Loucy (cell line): ENCODE measurements around the gene ZFP91.
"Not testable (repeated sequence)": the region's sequence is repeated elsewhere in the genome, so short reads cannot be mapped to it uniquely, and the experiment has no call there.

ENCODE experiments used
- H2AFZ ChIP-seq: fragments of 200-600 bp; sonication (generic); 2 replicates; pipeline ENCODE4 v1.6.0; 2016; ENCODE audit warnings: antibody characterized with exemption, mild to moderate bottlenecking, low read length, moderate library complexity
- H3F3A ChIP-seq: fragments of 200-600 bp; 2 replicates; pipeline ENCODE4 v1.6.0; 2016; ENCODE audit warnings: antibody characterized with exemption, low read depth, mild to moderate bottlenecking
- H3K27me3 ChIP-seq: fragments of 200-600 bp; sonication (generic); 2 replicates; pipeline ENCODE4 v1.6.1; 2014; ENCODE audit warnings: low read length, mild to moderate bottlenecking; ENCODE audit not compliant: insufficient read depth, poor library complexity, severe bottlenecking
- H3K36me3 ChIP-seq: fragments of 200-600 bp; sonication (generic); 2 replicates; pipeline ENCODE4 v1.6.1; 2016; ENCODE audit warnings: low read length; ENCODE audit not compliant: insufficient read depth
- H3K4me1 ChIP-seq: fragments of 200-600 bp; sonication (generic); 2 replicates; pipeline ENCODE4 v1.5.1; 2014; ENCODE audit warnings: low read length, mild to moderate bottlenecking; ENCODE audit not compliant: insufficient read depth, poor library complexity, severe bottlenecking
- H3K4me2 ChIP-seq: fragments of 200-600 bp; sonication (generic); 2 replicates; pipeline ENCODE4 v1.6.0; 2014; ENCODE audit warnings: antibody characterized with exemption, low read length, low read depth, mild to moderate bottlenecking; ENCODE audit not compliant: poor library complexity, severe bottlenecking
- H3K4me3 ChIP-seq: fragments of 200-600 bp; sonication (generic); 2 replicates; pipeline ENCODE4 v1.5.1; 2014; ENCODE audit warnings: low read length, mild to moderate bottlenecking, mixed read lengths; ENCODE audit not compliant: poor library complexity, severe bottlenecking
- H3K79me2 ChIP-seq: fragments of 200-600 bp; sonication (generic); 2 replicates; pipeline ENCODE4 v1.6.1; 2014; ENCODE audit warnings: low read length; ENCODE audit not compliant: insufficient read depth
- H3K9ac ChIP-seq: fragments of 200-600 bp; sonication (generic); 2 replicates; pipeline ENCODE4 v1.6.0; 2014; ENCODE audit warnings: mild to moderate bottlenecking, low read depth, low read length, moderate library complexity; ENCODE audit not compliant: poor library complexity, severe bottlenecking
- H3K9me2 ChIP-seq: fragments of 200-600 bp; sonication (generic); replicated peaks from 2 replicates; pipeline ENCODE4 v1.6.1; 2016; ENCODE audit warnings: low read depth, low read length, mixed read lengths
- H3K9me3 ChIP-seq: fragments of 200-600 bp; sonication (generic); 2 replicates; pipeline ENCODE4 v1.6.1; 2014; ENCODE audit warnings: mild to moderate bottlenecking, antibody characterized with exemption, low read length, low read depth; ENCODE audit not compliant: insufficient read depth
- H4K20me1 ChIP-seq: fragments of 200-600 bp; sonication (generic); 2 replicates; pipeline ENCODE4 v1.6.0; 2014; ENCODE audit warnings: antibody characterized with exemption, low read length, mild to moderate bottlenecking; ENCODE audit not compliant: insufficient read depth, poor library complexity, severe bottlenecking
- EZH2phosphoT487 ChIP-seq: fragments of 200-600 bp; IDR thresholded peaks from 2 replicates; pipeline ENCODE4 v1.6.1; 2018; ENCODE audit warnings: antibody characterized with exemption, mild to moderate bottlenecking, moderate library complexity, borderline replicate concordance
- TF ChIP-seq, protein P1 (sequence below): fragments of 200-600 bp; sonication (generic); conservative IDR thresholded peaks from 2 replicates; pipeline ENCODE4 v1.5.1; 2014; ENCODE audit warnings: mild to moderate bottlenecking, antibody characterized with exemption, low read length

ZFP91 gene

GRCh38 chr11:58567889-58568512 lies 10.9 kb upstream of the ZFP91 start:
- peak overlapping the region; percentile 60 for H3K4me2 ChIP-seq
- no peaks in the 10 kb centered on the region for H3F3A ChIP-seq
- H3K9me2 ChIP-seq: no peaks in the 10 kb centered on the region
- peaks cover 18% of the 10 kb centered on the region; the same call in 1 of the 2 replicates for H3K36me3 ChIP-seq
- H3K4me3 ChIP-seq: peak overlapping the region; percentile 53
- no peaks in the 10 kb centered on the region for H3K27me3 ChIP-seq
- peaks cover 67% of the 10 kb centered on the region for H3K4me1 ChIP-seq
- H3K9ac ChIP-seq: peak overlapping the region; percentile 30
- H4K20me1 ChIP-seq: peaks cover 49% of the 10 kb centered on the region
- peaks cover 94% of the 10 kb centered on the region for H3K79me2 ChIP-seq
- H2AFZ ChIP-seq: no peak overlapping the region
- TF ChIP-seq EZH2phosphoT487: no peak
- TF ChIP-seq, protein P1, sequence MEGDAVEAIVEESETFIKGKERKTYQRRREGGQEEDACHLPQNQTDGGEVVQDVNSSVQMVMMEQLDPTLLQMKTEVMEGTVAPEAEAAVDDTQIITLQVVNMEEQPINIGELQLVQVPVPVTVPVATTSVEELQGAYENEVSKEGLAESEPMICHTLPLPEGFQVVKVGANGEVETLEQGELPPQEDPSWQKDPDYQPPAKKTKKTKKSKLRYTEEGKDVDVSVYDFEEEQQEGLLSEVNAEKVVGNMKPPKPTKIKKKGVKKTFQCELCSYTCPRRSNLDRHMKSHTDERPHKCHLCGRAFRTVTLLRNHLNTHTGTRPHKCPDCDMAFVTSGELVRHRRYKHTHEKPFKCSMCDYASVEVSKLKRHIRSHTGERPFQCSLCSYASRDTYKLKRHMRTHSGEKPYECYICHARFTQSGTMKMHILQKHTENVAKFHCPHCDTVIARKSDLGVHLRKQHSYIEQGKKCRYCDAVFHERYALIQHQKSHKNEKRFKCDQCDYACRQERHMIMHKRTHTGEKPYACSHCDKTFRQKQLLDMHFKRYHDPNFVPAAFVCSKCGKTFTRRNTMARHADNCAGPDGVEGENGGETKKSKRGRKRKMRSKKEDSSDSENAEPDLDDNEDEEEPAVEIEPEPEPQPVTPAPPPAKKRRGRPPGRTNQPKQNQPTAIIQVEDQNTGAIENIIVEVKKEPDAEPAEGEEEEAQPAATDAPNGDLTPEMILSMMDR: peak; percentile 94
- no peaks in the 10 kb centered on the region for H3K9me3 ChIP-seq

GRCh38 chr11:58572906-58573305 lies 6.0 kb upstream of the ZFP91 start:
- not testable (repeated sequence) for H4K20me1 ChIP-seq, H3K9me3 ChIP-seq, H3K36me3 ChIP-seq, H2AFZ ChIP-seq, H3K9me2 ChIP-seq, H3K27me3 ChIP-seq
- H3K4me3 ChIP-seq: peak overlapping the region; percentile 86
- H3K79me2 ChIP-seq: peaks cover 83% of the 10 kb centered on the region
- H3K4me1 ChIP-seq: peaks cover 67% of the 10 kb centered on the region
- peak overlapping the region; percentile 99 for H3K9ac ChIP-seq
- H3K4me2 ChIP-seq: peak overlapping the region; percentile 97
- peaks cover 18% of the 10 kb centered on the region for H3F3A ChIP-seq

- H3K36me3 ChIP-seq: peaks cover 8% of the 10 kb centered on the region; the same call in 1 of the 2 replicates
- H3K4me2 ChIP-seq: peak overlapping the region; percentile 97
- no peaks in the 10 kb centered on the region for H3K9me2 ChIP-seq
- peaks cover 19% of the 10 kb centered on the region for H3F3A ChIP-seq
- peaks cover 66% of the 10 kb centered on the region for H3K4me1 ChIP-seq
- H3K4me3 ChIP-seq: peak overlapping the region; percentile 86
- H3K27me3 ChIP-seq: no peaks in the 10 kb centered on the region
- no peaks in the 10 kb centered on the region for H3K9me3 ChIP-seq
- H3K9ac ChIP-seq: peak overlapping the region; percentile 99
- H4K20me1 ChIP-seq: peaks cover 9% of the 10 kb centered on the region
- no peak overlapping the region for H2AFZ ChIP-seq
- TF ChIP-seq, protein P1: no peak
- no peak for TF ChIP-seq EZH2phosphoT487
- peaks cover 76% of the 10 kb centered on the region for H3K79me2 ChIP-seq
These were observed 5.3 kb upstream of the ZFP91 start for GRCh38 chr11:58573451-58574104.
